ENCODE data around the gene GPX5. TPM values are rescaled to one million over a fixed set of nuclear protein-coding genes. Genes with fewer than 3 reads are reported as not detected.

The GPX5 gene
- total and polyA plus RNA-seq, 2 donors (not counting 1 experiment from before 2014, with no cell fraction given): not detected

- CTCF ChIA-PET: interaction anchor here (0.7 kb wide), 2 partner anchors 224 to 1417 kb away, joined by 4 read pairs; no protein-coding TSS in a partner anchor
- peaks cover 0 to 4% (median 0%) of the 10 kb centered on the region in 3 donors for H3K9me3 ChIP-seq (ENCODE audit: control extremely low read depth in 1 of 3, control insufficient read depth in 2 of 3, insufficient read depth in 1 of 3, low read length in 2 of 3)
- no peak for ATAC-seq (ENCODE audit: low read depth)
- POLR2A ChIA-PET: no interaction called here
- H3K4me1 Mint-ChIP-seq: no peaks in the 10 kb centered on the region
- H3K4me3 Mint-ChIP-seq: no peak overlapping the region
- H3K9me3 Mint-ChIP-seq (ENCODE audit: insufficient read depth): peaks cover 3% of the 10 kb centered on the region
- peaks cover 32% of the 10 kb centered on the region for H3K27me3 Mint-ChIP-seq
- H4K20me1 ChIP-seq (ENCODE audit: control insufficient read depth, insufficient read depth, low read length, poor library complexity, severe bottlenecking): no peaks in the 10 kb centered on the region
- H3K4me2 ChIP-seq (replicated peaks; ENCODE audit: low read depth, low read length, poor library complexity, severe bottlenecking): no peak overlapping the region
- TF ChIP-seq, protein P1, sequence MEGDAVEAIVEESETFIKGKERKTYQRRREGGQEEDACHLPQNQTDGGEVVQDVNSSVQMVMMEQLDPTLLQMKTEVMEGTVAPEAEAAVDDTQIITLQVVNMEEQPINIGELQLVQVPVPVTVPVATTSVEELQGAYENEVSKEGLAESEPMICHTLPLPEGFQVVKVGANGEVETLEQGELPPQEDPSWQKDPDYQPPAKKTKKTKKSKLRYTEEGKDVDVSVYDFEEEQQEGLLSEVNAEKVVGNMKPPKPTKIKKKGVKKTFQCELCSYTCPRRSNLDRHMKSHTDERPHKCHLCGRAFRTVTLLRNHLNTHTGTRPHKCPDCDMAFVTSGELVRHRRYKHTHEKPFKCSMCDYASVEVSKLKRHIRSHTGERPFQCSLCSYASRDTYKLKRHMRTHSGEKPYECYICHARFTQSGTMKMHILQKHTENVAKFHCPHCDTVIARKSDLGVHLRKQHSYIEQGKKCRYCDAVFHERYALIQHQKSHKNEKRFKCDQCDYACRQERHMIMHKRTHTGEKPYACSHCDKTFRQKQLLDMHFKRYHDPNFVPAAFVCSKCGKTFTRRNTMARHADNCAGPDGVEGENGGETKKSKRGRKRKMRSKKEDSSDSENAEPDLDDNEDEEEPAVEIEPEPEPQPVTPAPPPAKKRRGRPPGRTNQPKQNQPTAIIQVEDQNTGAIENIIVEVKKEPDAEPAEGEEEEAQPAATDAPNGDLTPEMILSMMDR (IDR thresholded peaks at IDR 0.05): no peak
- no peak for TF ChIP-seq EZH2 (IDR thresholded peaks at IDR 0.05; ENCODE audit: borderline replicate concordance, insufficient read depth, low read depth, low read length, poor library complexity, severe bottlenecking)
- intact Hi-C loops (cut with micrococcal nuclease): no loop called here
- H3K27me3 ChIP-seq (replicated peaks in 1 of 4; ENCODE audit: control extremely low read depth in 1 of 4, control insufficient read depth in 3 of 4, insufficient read depth in 4 of 4, low read length in 3 of 4): peaks cover 0 to 12% (median 4%) of the 10 kb centered on the region in 4 experiments
- no peaks in the 10 kb centered on the region for H3K36me3 ChIP-seq (replicated peaks in 1 of 2; ENCODE audit: control extremely low read depth in 1 of 2, control insufficient read depth in 1 of 2, extremely low read depth in 1 of 2, insufficient read depth in 2 of 2, low read length in 1 of 2)
- no peak overlapping the region for H3K4me3 ChIP-seq (ENCODE audit: control extremely low read depth in 1 of 5, extremely low read depth in 1 of 5, insufficient read depth in 1 of 5, low read depth in 2 of 5, low read length in 4 of 5)
- no peak overlapping the region for H2AFZ ChIP-seq (ENCODE audit: insufficient read depth, low read depth, low read length, poor library complexity, severe bottlenecking)
- DNase-seq: no peak
- H3K27ac Mint-ChIP-seq: no peak overlapping the region
- H3K4me1 ChIP-seq (ENCODE audit: control insufficient read depth in 2 of 2, insufficient read depth in 2 of 2, low read length in 2 of 2): no peaks in the 10 kb centered on the region
- no peaks in the 10 kb centered on the region for H3K79me2 ChIP-seq (ENCODE audit: control insufficient read depth, insufficient read depth, low read length)
- no peak overlapping the region for H3K9ac ChIP-seq (ENCODE audit: low read length)
- H3K27ac ChIP-seq (ENCODE audit: low read length in 2 of 2): no peak overlapping the region
These were observed 54.8 kb downstream of the GPX5 start for GRCh38 chr6:28580475-28580874.

DNA sequence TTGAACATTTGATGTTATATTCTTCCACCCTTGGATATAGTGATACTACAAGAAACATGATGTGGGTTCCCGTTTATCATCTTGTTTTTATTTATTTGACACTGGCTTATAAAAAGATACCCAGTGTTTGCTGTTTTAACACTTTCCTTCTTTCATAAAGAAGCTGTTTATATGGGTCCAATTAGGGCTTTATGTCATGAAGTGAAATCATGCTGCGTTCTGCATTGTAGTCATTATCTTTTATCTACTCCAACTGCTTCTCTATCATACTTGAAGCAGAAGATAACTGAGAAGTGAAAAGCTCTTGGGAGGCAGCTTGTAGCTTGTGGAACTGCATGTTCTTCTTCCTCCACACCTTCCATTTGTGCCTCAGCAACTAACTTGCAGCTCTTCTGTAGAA lies 57.8 kb downstream of the GPX5 start:
- no peak for ATAC-seq (ENCODE audit: low read depth)
- no peak for DNase-seq
- Mint-ChIP-seq H3K9me3 (ENCODE audit: insufficient read depth) (peaks cover 7% of the 10 kb centered on the region), H3K27ac (no peak overlapping the region), H3K4me1 (peaks cover 17% of the 10 kb centered on the region), H3K27me3 (peaks cover 48% of the 10 kb centered on the region), H3K4me3 (no peak overlapping the region)
- no CpG with 5 or more reads among the region's 2 CpGs for WGBS (ENCODE audit: insufficient coverage)
- POLR2A ChIA-PET: no interaction called here
- Histone ChIP-seq H3K27ac (ENCODE audit: low read length in 2 of 2) (no peak overlapping the region), H2AFZ (ENCODE audit: insufficient read depth, low read depth, low read length, poor library complexity, severe bottlenecking) (no peak overlapping the region), H3K27me3 (replicated peaks in 1 of 4; ENCODE audit: control extremely low read depth in 1 of 4, control insufficient read depth in 3 of 4, insufficient read depth in 4 of 4, low read length in 3 of 4) (peaks cover 0 to 34% (median 28%) of the 10 kb centered on the region in 4 experiments), H3K9me3 (ENCODE audit: control extremely low read depth in 1 of 3, control insufficient read depth in 2 of 3, insufficient read depth in 1 of 3, low read length in 2 of 3) (peaks cover 0 to 22% (median 3%) of the 10 kb centered on the region in 3 donors), H3K4me1 (ENCODE audit: control insufficient read depth in 2 of 2, insufficient read depth in 2 of 2, low read length in 2 of 2) (peaks cover 13 to 16% of the 10 kb centered on the region in 2 donors), H4K20me1 (ENCODE audit: control insufficient read depth, insufficient read depth, low read length, poor library complexity, severe bottlenecking) (no peaks in the 10 kb centered on the region), H3K36me3 (replicated peaks in 1 of 2; ENCODE audit: control extremely low read depth in 1 of 2, control insufficient read depth in 1 of 2, extremely low read depth in 1 of 2, insufficient read depth in 2 of 2, low read length in 1 of 2) (no peaks in the 10 kb centered on the region), H3K4me2 (replicated peaks; ENCODE audit: low read depth, low read length, poor library complexity, severe bottlenecking) (no peak overlapping the region), H3K4me3 (ENCODE audit: control extremely low read depth in 1 of 5, extremely low read depth in 1 of 5, insufficient read depth in 1 of 5, low read depth in 2 of 5, low read length in 4 of 5) (no peak overlapping the region), H3K9ac (ENCODE audit: low read length) (no peak overlapping the region), H3K79me2 (ENCODE audit: control insufficient read depth, insufficient read depth, low read length) (no peaks in the 10 kb centered on the region)
- CTCF ChIA-PET: no interaction called here
- TF ChIP-seq, protein P1 (IDR thresholded peaks at IDR 0.05): no peak
- no peak for TF ChIP-seq EZH2 (IDR thresholded peaks at IDR 0.05; ENCODE audit: borderline replicate concordance, insufficient read depth, low read depth, low read length, poor library complexity, severe bottlenecking)
- intact Hi-C loops (cut with micrococcal nuclease): no loop called here

Other genes with a start within 250 kb of the GPX5 start
- gene PGBD1, start 244.3 kb upstream of the GPX5 start, total RNA-seq: 1.8 and 2.4 TPM in 2 replicates
- 0.55 and 1.2 TPM in 2 replicates for gene PGBD1, start 244.3 kb upstream of the GPX5 start, polyA plus RNA-seq
- gene ZSCAN31, start 189.7 kb upstream of the GPX5 start, total RNA-seq: 2.9 and 4.6 TPM in 2 replicates
- 1.9 and 3.1 TPM in 2 replicates for gene ZSCAN31, start 189.7 kb upstream of the GPX5 start, polyA plus RNA-seq
- gene ZKSCAN3, start 175.9 kb upstream of the GPX5 start, total RNA-seq: 11.0 and 11.9 TPM in 2 replicates
- 3.6 and 4.0 TPM in 2 replicates for gene ZKSCAN3, start 175.9 kb upstream of the GPX5 start, polyA plus RNA-seq
- 14.8 and 15.6 TPM in 2 replicates for gene ZSCAN12, start 126.1 kb upstream of the GPX5 start, total RNA-seq
- gene ZSCAN12, start 126.1 kb upstream of the GPX5 start, polyA plus RNA-seq: 3.2 and 3.5 TPM in 2 replicates
- 0.78 and 0.79 TPM in 2 replicates for gene ZSCAN23, start 82.4 kb upstream of the GPX5 start, total RNA-seq
- 0.09 TPM in 1 of 2 replicates, not detected in the other for gene ZSCAN23, start 82.4 kb upstream of the GPX5 start, polyA plus RNA-seq
- not detected in 2 replicates for gene GPX6, start 10.1 kb upstream of the GPX5 start, total RNA-seq
- not detected in 2 replicates for gene GPX6, start 10.1 kb upstream of the GPX5 start, polyA plus RNA-seq